CD4-positive, alpha-beta T cell (primary cell): ENCODE measurements around the gene SKA1. TPM values are rescaled to one million over a fixed set of nuclear protein-coding genes. Genes with fewer than 3 reads are reported as not detected.
"Not testable (repeated sequence)": the region's sequence is repeated elsewhere in the genome, so short reads cannot be mapped to it uniquely, and the experiment has no call there.

ENCODE experiments used
- ATAC-seq: fragments of 200-7000 bp; cut with Tn5 transposase; one replicate; pipeline ENCODE4 v1.10.0; 2022; ENCODE audit warnings: mild to moderate bottlenecking; ENCODE audit not compliant: poor library complexity
- CTCF ChIA-PET: fragments of 350-600 bp; sonication (Branson Sonifier 250); formaldehyde crosslinking; loops from one replicate; lab custom pipeline; 2021; ENCODE audit warnings: antibody characterized with exemption, inconsistent platforms; lab: Charles Lee
- POLR2A ChIA-PET: fragments of 350-600 bp; sonication (Branson Sonifier 250); formaldehyde crosslinking; loops from one replicate; lab custom pipeline; 2021; ENCODE audit warnings: antibody characterized with exemption, inconsistent platforms; lab: Charles Lee
- DNase-seq, 14 experiments: peaks; one replicate each; pipeline ENCODE4 v3.0.0-alpha.2; 2013 to 2020; ENCODE audit warnings: mixed read lengths in 2 of 14
- H3K27ac ChIP-seq, 2 donors: one replicate each; pipeline versions ENCODE4 v1.5.1 to v1.7.0; 2013; ENCODE audit warnings: low read length in 2 of 2, low read depth in 1 of 2, mild to moderate bottlenecking in 1 of 2
- H3K27me3 ChIP-seq, 2 experiments: 1 replicate in 1 of 2; 2 replicates in 1 of 2; pipeline versions ENCODE4 v1.6.1 to v1.7.0; 2013; ENCODE audit warnings: low read length in 2 of 2, control low read depth in 1 of 2, mild to moderate bottlenecking in 1 of 2, moderate library complexity in 1 of 2; ENCODE audit not compliant: insufficient read depth in 2 of 2, control insufficient read depth in 1 of 2
- H3K36me3 ChIP-seq: one replicate; pipeline ENCODE4 v1.6.1; 2013; ENCODE audit warnings: low read length, control low read depth; ENCODE audit not compliant: insufficient read depth
- H3K4me1 ChIP-seq: one replicate; pipeline ENCODE4 v1.6.1; 2013; ENCODE audit warnings: low read length, control low read depth; ENCODE audit not compliant: insufficient read depth
- H3K4me3 ChIP-seq: one replicate; pipeline ENCODE4 v1.5.1; 2013; ENCODE audit warnings: mild to moderate bottlenecking, low read length, moderate library complexity
- H3K9me3 ChIP-seq, 2 experiments: 1 replicate in 1 of 2; 2 replicates in 1 of 2; pipeline versions ENCODE4 v1.6.1 to v1.7.0; 2013; ENCODE audit warnings: low read length in 2 of 2, mild to moderate bottlenecking in 2 of 2, control low read depth in 1 of 2, moderate library complexity in 1 of 2; ENCODE audit not compliant: control insufficient read depth in 1 of 2, insufficient read depth in 1 of 2
- H3K27ac Mint-ChIP-seq: one replicate; pipeline ENCODE4 v1.8.0; 2020; ENCODE audit warnings: mixed read lengths
- H3K27me3 Mint-ChIP-seq: one replicate; pipeline ENCODE4 v1.8.0; 2021; ENCODE audit warnings: mixed read lengths
- H3K36me3 Mint-ChIP-seq: one replicate; pipeline ENCODE4 v1.8.0; 2021; ENCODE audit warnings: low read depth, mixed read lengths
- H3K4me1 Mint-ChIP-seq: one replicate; pipeline ENCODE4 v1.8.0; 2021; ENCODE audit warnings: low read depth, mixed read lengths
- H3K4me3 Mint-ChIP-seq: one replicate; pipeline ENCODE4 v1.8.0; 2020; ENCODE audit warnings: mild to moderate bottlenecking, mixed read lengths
- H3K9me3 Mint-ChIP-seq: one replicate; pipeline ENCODE4 v1.8.0; 2020; ENCODE audit warnings: mixed read lengths
- intact Hi-C, 2 experiments: fragments of 100-400 bp; cut with DNase I in 1 of 2; cut with micrococcal nuclease in 1 of 2; formaldehyde crosslinking; loops; one replicate each; pipeline versions ENCODE4 v1.15.1 to v1.9.0; 2023 to 2025; cut with DNase I, micrococcal nuclease
- total RNA-seq, 174 experiments: library from RNA in 2 of 174; stranded (reverse) in 2 of 174; gene quantifications; one replicate each; pipeline ENCODE4 v1.2.3 and lab custom pipeline; 2021 to 2026
- TF ChIP-seq, protein P1 (sequence below): fragments of 200-600 bp; IDR thresholded peaks from one replicate; pipeline ENCODE4 v1.8.0; 2022; ENCODE audit warnings: antibody characterized with exemption, mild to moderate bottlenecking

The SKA1 gene
- total RNA-seq, 2 experiments from 2014 or later = 0.08 to 0.20 TPM

DNA sequence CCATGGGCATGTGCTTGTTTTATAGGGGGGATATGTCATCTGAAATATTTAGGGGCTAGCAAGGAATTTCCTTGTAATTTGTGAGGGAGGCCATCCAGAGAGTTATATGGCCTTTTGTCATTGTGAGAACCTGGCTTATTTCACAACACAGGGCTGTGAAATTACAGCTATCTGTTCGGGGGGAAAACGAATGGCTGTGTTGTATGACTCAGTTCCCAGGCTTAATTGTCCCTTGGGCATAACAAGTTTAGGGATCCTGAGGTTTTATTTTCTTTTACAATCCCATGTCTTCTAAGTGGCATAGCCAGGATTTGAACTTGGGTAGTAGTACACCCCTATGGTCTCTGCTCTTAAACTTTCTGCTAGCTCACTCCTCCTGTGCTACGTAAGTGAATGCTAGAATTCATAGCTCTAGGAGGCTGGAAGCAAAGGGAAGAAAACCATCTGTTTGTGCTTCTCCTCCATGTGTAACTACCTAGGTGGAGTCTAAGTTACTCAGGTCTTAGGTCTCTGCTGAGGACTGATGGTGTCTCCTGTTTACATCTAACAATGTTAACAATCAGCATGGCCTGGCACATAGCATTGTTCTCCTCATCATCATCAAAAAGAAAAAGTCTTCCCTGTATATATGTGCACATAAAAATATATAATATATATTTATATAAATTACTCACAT, 53.8 kb downstream of the SKA1 start:
- intact Hi-C loops = no loop called here
- H3K4me1 ChIP-seq = no peaks in the 10 kb centered on the region
- DNase-seq = no peak
- no peaks in the 10 kb centered on the region for H3K27me3 ChIP-seq
- Mint-ChIP-seq H3K27me3 (peaks cover 33% of the 10 kb centered on the region), H3K9me3 (peaks cover 4% of the 10 kb centered on the region), H3K27ac (no peak overlapping the region), H3K4me1 (no peaks in the 10 kb centered on the region), H3K36me3 (no peaks in the 10 kb centered on the region), H3K4me3 (no peak overlapping the region)
- TF ChIP-seq, protein P1, sequence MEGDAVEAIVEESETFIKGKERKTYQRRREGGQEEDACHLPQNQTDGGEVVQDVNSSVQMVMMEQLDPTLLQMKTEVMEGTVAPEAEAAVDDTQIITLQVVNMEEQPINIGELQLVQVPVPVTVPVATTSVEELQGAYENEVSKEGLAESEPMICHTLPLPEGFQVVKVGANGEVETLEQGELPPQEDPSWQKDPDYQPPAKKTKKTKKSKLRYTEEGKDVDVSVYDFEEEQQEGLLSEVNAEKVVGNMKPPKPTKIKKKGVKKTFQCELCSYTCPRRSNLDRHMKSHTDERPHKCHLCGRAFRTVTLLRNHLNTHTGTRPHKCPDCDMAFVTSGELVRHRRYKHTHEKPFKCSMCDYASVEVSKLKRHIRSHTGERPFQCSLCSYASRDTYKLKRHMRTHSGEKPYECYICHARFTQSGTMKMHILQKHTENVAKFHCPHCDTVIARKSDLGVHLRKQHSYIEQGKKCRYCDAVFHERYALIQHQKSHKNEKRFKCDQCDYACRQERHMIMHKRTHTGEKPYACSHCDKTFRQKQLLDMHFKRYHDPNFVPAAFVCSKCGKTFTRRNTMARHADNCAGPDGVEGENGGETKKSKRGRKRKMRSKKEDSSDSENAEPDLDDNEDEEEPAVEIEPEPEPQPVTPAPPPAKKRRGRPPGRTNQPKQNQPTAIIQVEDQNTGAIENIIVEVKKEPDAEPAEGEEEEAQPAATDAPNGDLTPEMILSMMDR = no peak
- no peak for ATAC-seq
- POLR2A ChIA-PET = no interaction called here
- H3K27ac ChIP-seq = no peak overlapping the region
- peaks cover 0 to 12% of the 10 kb centered on the region in 2 experiments for H3K9me3 ChIP-seq
- no peaks in the 10 kb centered on the region for H3K36me3 ChIP-seq
- CTCF ChIA-PET = interaction anchor here (0.8 to 1.4 kb wide), 2 partner anchors 27 to 210 kb away, joined by 3 read pairs; no protein-coding TSS in a partner anchor
- H3K4me3 ChIP-seq = no peak overlapping the region

DNA sequence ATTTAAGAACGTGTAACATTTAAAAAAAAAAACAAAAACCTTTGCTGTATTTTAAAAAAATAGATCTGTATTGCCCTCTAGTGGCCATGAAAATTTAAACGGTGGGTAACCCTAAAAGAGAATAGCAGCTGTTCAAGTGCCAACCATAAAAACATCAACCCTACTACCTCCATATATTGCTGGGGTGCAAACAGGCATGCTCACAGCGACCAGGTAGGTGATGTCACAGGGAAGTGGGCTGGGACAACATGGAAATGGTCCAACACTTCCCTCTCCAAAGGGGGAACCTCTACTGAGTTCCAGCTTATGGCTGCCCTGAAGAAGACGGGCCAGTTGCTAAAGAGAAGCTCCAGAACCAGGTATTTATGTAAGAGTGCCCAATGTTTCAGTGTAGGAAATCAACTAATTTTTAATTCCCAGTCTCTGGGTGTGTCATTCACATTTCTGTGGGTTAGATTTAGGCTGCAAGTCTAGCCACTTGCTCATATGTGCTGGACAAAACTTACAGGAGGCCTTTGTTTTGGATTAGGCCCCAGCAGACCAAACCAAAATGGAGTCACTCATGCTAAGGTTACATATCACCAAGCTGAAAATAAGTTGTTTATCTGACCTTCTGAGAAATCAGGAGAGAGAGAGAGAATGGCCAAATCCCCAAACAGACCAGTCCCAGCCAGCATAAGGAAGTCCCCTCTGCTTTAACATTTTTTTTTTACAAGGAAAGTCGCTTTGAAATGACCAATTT, 54.5 kb downstream of the SKA1 start:
- Mint-ChIP-seq H3K27ac (no peak overlapping the region), H3K4me3 (no peak overlapping the region), H3K9me3 (peaks cover 4% of the 10 kb centered on the region), H3K36me3 (no peaks in the 10 kb centered on the region), H3K27me3 (peaks cover 33% of the 10 kb centered on the region), H3K4me1 (no peaks in the 10 kb centered on the region)
- TF ChIP-seq, protein P1 = peak; percentile 68
- ChIA-PET CTCF (interaction anchor here (0.6 to 1.4 kb wide), 3 partner anchors 26 to 926 kb away, joined by 3 read pairs; no protein-coding TSS in a partner anchor), POLR2A (no interaction called here)
- no peaks in the 10 kb centered on the region for H3K27me3 ChIP-seq
- no peak overlapping the region for H3K27ac ChIP-seq
- DNase-seq (peak in 3 of 14 experiments; percentile 16 to 27 (median 19)), ATAC-seq (no peak)
- no peak overlapping the region for H3K4me3 ChIP-seq
- no peaks in the 10 kb centered on the region for H3K4me1 ChIP-seq
- peaks cover 0 to 9% of the 10 kb centered on the region in 2 experiments for H3K9me3 ChIP-seq
- intact Hi-C loops = no loop called here
- no peaks in the 10 kb centered on the region for H3K36me3 ChIP-seq

DNA sequence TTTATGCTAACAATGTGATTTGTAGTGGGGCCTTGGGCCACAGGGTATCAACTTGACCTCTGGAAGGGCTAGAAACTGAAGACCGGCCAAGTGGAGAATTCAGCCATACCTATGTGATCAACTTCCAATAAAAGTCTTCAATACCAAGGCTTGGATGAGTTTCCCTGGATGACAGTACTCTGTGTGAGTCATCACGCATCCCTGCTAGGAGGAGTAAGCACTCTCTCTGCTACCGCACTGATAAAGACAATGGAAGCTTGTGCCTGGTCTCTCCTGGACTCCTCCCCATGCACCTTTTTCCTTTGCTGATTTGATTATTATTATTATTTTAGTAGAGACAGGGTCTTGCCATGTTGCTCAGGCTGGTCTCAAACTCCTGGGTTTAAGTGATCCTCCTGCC, 58.1 kb downstream of the SKA1 start:
- Mint-ChIP-seq H3K4me3 (no peak overlapping the region), H3K36me3 (no peaks in the 10 kb centered on the region), H3K27ac (no peak overlapping the region), H3K9me3 (no peaks in the 10 kb centered on the region), H3K4me1 (no peaks in the 10 kb centered on the region), H3K27me3 (peaks cover 18% of the 10 kb centered on the region)
- H3K4me1 ChIP-seq = no peaks in the 10 kb centered on the region
- H3K27ac ChIP-seq = no peak overlapping the region
- TF ChIP-seq, protein P1 = no peak
- POLR2A ChIA-PET = no interaction called here
- H3K36me3 ChIP-seq = no peaks in the 10 kb centered on the region
- ATAC-seq (no peak), DNase-seq (no peak)
- intact Hi-C loops = no loop called here
- CTCF ChIA-PET = no interaction called here
- H3K27me3 ChIP-seq = no peaks in the 10 kb centered on the region
- no peaks in the 10 kb centered on the region for H3K9me3 ChIP-seq
- no peak overlapping the region for H3K4me3 ChIP-seq

DNA sequence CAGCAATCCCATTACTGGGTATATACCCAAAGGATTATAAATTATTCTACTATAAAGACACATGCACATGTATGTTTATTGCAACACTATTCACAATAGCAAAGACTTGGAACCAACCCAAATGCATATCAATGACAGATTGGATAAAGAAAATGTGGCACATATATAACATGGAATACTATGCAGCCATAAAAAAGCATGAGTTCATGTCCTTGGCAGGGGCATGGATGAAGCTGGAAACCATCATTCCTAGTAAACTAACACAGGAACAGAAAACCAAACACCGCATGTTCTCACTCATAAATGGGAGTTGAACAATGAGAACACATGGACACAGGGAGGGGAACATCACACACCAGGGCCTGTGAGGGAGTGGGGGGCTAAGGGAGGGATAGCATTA, 61.9 kb downstream of the SKA1 start:
- DNase-seq, H3K27ac ChIP-seq, CTCF ChIA-PET, H3K4me3 Mint-ChIP-seq, H3K9me3 Mint-ChIP-seq, intact Hi-C loops, H3K36me3 ChIP-seq, H3K27ac Mint-ChIP-seq, H3K36me3 Mint-ChIP-seq, H3K27me3 Mint-ChIP-seq, H3K4me3 ChIP-seq, H3K4me1 Mint-ChIP-seq, H3K9me3 ChIP-seq, ATAC-seq, H3K4me1 ChIP-seq, H3K27me3 ChIP-seq, POLR2A ChIA-PET: not testable (repeated sequence)
